Caki2 (cell line): Measurements from ENCODE around the gene LCN12. TPM values are rescaled to one million over a fixed set of nuclear protein-coding genes. Genes with fewer than 3 reads are reported as not detected.

Experiments
- DNase-seq: peaks from one replicate; pipeline ENCODE4 v3.0.0-alpha.2; 2015; ENCODE audit warnings: low read depth
- in situ Hi-C: cut with HindIII; loops from 2 replicates; pipeline ENCODE4 v1.10.0; 2016; ENCODE audit warnings: low sequenced_read_pairs, low pct_unique_long_range_greater_than_20kb, mixed read lengths
- total RNA-seq: library from RNA; depleted of rRNA; stranded (reverse); fragments of >200 nt; shearing (Covaris generic); gene quantifications from 2 replicates; pipeline ENCODE4 v1.2.3, GENCODE V29; 2014; ENCODE audit warnings: low replicate concordance

Gene LCN12
- total RNA-seq, 1 experiment from 2014 or later = not detected

DNA sequence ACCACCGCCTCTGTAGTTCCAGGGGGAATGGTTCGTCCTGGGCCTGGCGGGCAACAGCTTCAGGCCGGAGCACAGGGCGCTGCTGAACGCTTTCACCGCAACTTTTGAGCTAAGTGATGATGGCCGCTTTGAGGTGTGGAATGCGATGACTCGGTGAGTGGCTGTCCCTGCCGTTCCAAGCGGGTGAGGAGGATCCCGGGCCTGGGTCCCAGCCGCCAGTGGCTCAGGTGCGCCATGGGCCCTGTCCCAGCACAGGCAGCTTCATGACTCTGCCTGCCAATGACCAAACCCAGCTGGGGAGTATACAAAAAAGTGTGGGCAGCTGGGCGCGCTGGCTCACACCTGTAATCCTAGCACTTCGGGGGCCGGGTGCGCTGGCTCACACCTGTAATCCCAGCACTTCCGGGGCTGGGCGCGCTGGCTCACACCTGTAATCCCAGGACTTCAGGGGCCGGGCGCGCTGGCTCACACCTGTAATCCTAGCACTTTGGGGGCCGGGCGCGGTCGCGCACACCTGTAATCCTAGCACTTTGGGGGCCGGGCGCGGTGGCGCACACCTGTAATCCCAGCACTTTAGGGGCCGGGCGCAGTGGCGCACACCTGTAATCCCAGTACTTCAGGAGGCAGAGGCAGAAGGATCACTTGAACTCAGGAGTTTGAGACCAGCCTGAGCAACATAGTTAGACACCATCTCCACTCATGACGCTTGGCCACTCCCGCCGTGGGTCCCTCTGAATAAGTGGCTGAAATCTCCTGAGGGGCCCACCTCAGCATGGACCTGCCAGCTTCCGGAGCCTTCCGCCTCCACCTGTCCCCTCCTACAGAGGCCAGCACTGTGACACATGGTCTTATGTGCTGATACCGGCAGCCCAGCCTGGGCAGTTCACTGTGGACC, 1.1 kb downstream of the LCN12 start:
- no peak for DNase-seq
- in situ Hi-C loops = no loop called here

DNA sequence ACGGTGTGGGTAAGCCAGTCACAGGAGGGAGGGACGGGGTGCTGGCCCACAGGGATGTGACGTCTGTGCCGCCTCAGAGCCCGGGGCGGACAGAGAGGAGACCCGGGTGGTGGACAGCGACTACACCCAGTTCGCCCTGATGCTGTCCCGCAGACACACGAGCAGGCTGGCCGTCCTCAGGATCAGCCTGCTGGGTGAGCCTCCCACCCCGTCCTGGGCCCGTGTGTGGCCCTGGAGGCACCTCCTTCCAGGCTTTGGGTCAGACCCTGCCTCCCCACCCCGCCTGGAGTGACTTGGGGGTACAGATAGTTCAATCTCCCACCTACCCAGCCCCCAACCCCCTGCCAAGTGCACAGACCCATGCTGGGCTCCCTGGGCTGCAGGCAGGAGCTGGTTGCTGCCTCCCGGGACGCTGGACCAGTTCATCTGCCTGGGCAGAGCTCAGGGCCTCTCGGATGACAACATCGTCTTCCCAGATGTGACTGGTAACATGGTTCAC, 1.7 kb downstream of the LCN12 start:
- in situ Hi-C loops = no loop called here

DNA sequence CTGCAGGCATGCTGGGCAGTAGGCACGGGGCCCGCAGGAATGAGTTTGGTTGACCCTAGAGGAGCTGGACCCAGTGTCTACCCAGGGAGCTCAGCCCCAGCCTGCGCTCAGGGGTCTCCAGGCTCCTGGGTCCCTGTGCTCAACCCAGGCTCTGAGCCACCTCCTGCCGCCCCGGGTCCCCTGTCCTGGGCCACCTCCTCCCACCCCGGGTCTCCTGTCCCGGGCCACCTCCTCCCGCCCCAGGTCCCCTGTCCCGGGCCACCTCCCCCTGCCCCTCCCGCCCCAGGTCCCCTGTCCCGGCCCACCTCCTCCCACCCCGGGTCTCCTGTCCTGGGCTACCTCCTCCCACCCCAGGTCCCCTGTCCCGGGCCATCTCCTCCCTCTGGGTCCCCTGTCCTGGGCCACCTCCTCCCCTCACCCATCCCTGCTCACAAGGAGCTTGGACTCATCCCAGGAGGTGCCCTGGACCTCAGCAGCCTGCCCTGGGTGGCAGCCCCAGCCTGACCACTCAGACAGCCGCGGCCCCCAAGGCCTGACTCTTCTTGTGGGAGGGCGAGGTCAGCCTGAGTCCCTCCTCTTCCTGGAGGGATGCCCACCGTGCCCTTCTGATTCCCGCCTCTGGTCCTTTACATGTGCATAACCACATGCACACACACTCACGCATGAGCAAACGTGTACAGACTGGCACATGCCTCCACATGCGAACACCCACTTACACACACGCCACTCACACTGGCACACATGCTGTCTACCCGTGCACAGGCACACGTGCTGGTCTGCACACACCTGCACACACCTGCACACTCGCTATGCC, 2.4 kb downstream of the LCN12 start:
- in situ Hi-C loops = no loop called here
- no peak for DNase-seq

More for the DNA sequence above, 1.7 kb downstream of the LCN12 start:
- DNase-seq = no peak

DNA sequence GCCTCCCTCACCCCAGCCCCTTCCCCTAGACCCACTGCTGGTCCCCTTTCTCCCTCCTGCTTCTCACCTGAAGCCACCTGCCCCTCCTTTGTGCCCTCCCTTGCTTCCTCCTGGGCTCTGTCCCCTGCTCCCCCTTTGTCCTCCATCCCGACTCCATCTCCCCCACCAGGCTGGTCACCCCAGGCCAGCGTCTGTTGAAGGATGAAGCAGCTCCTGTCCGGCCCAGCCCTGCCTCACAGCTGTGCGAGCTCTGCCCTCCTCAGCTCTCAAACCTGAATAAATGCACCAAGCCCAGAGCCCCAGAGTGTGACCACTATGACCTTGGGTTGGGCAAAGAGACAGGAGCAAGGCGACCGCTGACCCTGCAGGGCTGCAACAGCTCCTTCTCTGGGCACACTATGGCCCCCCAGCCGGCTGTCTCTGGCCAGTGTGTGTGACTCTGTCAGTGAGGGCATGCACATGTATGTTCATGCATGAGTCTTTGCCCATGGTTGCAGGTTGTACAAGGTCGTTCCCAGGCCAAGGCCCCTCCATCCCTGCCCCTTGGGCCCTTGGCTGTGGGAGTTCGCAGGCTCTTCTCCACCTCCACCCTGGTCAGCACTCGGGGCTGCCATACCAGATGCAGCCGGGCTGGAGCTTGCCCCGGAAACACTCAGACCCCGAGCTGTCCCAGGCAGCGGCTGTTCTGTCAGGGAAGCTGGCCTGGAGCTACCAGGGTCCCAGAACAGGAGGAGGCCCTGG, 3.3 kb downstream of the LCN12 start:
- in situ Hi-C loops = no loop called here
- no peak for DNase-seq

DNA sequence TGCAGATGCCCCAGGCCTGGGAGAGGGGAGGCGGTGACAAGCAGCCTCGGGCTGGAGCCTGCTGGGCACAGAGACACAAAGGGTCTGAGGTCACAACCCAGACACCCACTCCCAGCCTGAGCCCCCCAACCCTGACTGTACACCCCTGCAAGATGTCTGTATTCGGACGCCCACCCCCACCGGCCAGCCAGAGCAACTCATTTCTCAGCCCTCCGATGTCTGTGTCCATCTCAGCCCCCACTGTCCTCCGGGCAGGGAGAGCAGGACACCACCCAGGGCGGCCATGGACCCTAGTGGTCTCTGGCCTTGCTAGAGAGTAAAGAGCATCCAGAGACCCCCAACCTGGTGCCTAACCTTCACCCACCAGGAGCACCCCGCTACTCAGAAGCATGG, 3.9 kb downstream of the LCN12 start:
- DNase-seq = no peak
- in situ Hi-C loops = no loop called here

DNA sequence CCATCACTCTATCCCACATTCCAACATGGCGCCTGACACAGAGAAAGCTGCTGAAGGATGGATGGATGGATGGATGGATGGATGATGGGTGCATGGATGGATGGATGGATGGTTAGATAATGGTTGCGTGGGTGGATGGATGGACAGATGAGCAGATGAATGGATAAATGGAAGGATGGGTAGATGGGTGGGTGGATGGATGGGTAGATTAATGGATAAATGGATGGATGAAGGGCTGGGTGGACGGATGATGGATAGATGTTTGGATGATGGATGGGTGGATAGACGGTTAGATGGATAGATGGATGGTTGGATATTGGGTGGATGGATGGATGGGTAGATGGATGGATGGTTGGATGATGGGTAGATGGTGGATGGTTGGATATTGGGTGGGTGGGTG, 4.5 kb downstream of the LCN12 start:
- in situ Hi-C loops = no loop called here
- no peak for DNase-seq

DNA sequence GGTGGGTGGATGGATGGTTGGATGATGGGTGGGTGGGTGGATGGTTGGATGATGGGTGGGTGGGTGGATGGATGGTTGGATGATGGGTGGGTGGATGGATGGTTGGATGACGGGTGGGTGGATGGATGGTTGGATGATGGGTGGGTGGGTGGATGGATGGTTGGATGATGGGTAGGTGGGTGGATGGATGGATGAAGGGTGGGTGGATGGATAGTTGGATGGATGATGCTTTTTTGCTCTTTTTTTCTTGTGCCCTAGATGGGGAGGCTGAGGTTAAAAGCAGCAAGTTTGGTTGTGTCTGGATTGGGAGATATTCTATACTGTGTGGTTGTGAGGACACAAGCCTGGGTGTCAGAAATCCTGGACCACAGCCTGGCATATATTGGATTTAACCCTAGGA, 5.4 kb downstream of the LCN12 start:
- in situ Hi-C loops = no loop called here
- no peak for DNase-seq

DNA sequence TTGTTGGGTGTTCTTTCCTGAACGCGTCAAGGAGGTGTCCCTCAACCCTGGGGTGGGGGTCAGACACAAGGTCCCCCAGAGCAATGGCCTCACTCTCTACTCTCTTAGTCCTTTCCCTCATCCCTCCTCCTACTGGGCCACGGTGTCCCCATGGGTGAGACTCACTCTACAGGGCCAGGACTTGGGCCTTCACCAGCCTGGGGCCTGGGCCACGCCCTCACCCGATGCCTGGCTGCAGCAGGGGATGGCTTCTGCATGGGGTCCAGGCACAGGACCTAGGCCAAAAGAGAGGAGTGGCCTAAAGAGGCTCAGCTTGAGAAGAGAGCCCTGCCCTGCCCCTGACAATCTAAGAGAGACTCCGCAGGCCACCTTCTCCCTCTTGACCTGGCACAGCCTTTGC, 5.8 kb downstream of the LCN12 start:
- in situ Hi-C loops = no loop called here

DNA sequence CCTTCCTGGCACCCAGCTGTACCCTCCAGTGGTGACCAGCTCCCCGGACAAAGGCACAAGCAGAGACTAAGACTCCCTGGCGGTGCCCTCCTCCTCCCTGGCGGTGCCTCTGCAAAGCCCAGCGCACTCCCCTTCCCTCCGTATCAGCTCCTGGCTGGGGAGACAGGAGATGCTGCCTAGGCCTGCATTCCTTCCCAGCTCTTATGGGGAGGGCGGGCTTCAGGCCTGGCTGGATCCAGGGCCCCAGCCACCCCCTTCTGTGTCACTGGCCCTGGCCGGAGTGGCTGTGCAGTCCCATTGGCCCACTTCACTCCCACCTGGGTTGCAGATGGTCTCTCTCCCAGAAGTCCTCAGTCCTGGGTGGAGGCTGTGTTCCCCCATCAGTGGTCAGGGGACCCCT, 6.4 kb downstream of the LCN12 start:
- in situ Hi-C loops = no loop called here
- DNase-seq = no peak

More for the DNA sequence above, 5.8 kb downstream of the LCN12 start:
- no peak for DNase-seq

DNA sequence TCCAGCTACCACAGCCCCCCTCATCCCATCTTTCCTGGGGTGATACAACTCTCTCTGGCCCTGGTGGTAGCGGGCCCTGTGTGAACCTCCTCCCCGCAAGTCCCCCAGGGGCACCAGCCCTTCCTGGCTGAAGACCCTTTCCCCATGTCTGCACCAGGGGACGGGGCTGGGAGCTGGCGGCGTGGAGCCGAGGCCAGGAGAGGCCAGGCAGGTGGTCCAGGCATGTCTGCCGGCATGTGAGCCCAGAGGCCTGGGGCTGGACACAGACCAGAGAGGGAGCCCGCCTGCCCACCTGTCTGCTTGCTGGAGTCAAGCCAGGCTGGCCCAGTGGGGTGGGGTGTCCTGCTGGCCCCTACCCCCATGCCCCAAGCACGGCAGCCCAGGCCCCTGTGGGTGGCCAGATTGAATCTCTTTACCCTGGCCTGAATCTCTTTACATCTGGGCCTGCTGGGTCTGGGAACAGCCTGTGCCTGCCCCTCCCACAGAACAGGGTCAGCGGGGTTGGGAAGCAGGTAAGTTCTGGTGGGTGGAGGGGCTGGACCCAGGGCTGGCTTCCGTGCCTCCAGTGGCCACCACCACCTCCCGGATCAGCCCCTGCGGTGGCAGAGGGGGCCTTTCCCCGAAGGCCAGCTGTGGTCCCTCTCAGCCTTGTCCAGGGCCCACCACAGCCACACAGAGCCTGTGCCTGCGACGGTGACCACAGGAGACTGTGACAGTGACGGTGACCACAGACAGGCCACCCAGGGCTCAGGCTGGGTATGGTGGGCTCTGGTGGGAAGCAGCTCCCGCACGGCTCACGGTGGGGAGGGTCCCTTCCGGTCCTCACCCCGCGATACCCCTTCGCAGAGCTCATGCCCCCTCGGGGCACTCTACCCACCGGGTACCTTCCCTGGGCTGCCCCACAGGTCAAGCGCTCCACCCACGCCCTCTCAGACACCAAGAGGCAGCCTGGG, 7.1 kb downstream of the LCN12 start:
- in situ Hi-C loops = no loop called here
- no peak for DNase-seq

DNA sequence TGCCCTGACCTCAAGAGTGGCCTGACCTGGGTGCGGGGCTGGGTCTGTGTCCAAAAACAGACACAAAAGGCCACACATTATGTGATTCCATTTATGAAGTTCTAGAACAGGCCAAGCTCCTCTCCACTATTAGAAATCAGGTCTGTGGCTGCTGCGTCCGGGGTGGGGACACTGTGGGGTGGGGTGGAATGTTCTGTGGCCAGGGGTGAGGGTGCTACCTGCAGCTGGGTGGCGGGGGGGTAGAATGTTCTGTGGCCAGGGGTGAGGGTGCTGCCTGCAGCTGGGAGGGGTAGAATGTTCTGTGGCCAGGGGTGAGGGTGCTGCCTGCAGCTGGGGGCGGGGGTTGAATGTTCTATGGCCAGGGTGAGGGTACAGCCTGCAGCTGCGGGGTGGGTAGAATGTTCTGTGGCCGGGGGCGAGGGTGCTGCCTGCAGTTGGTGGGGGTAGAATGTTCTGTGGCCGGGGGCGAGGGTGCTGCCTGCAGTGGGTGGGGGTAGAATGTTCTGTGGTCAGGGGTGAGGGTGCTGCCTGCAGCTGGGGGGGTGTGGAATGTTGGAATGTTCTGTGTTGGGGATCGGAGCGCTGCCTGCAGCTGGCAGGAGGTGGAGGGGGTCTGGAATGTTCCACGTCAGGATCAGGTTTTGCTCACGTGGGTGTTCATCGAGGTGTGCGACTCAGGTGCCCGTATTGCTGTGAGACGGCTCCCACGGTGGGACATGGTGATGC, 8.3 kb downstream of the LCN12 start:
- no peak for DNase-seq
- in situ Hi-C loops = no loop called here

DNA sequence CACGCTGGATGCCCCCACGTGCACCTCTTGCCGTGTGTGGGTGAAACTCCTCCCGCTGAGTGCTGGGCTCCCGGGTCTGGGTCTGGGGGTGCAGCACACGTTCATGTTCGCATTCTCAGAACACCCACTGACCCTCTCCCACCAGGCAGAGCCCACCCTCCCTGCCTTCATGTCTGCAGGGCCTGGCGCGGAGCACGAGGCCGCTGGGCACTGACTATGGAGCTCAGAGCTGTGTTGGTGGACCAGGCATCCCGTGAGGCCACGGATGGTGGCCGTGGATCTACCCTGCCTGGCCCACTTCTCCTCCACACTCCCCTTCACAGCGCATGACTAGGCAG, 8.8 kb downstream of the LCN12 start:
- DNase-seq = no peak
- in situ Hi-C loops = no loop called here

DNA sequence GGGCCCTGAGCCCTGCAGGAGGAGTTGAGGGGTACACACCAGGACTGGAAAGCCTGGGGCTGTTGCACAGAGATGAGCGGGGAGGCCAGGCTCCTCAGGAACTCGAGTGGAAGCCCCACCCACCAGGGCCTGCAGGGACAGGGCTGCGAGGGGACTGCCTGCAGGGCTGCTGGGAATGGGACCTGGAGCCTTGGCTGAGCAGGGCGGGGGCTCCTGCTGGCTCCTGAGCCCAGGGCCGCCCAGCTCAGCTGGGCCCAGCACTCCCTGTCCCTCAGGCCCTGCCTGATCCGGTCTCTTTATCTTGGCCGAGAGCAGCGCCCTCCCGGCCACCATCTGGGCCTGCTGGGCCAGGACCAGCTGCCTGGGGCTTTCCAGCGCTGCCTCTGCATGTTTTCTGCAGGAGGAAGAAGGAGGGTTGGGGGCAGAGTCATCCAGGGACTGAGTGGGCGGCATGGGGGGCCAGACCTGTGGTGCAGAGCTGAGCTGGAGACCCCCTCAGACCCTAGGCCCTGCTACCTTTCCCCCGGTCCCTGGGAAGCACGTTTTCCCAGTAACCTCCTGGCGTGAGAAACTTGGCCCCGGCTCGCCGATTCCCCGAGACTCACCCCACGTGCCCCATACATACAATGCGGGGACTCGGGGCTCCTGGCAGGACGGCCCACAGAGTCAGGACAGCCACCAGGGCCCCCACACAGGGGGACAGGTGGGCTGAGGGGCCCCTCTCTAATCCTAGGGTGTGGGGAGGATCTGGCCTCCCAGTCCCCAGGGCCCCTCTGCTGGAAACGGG, 9.4 kb downstream of the LCN12 start:
- in situ Hi-C loops = no loop called here
- DNase-seq = no peak

DNA sequence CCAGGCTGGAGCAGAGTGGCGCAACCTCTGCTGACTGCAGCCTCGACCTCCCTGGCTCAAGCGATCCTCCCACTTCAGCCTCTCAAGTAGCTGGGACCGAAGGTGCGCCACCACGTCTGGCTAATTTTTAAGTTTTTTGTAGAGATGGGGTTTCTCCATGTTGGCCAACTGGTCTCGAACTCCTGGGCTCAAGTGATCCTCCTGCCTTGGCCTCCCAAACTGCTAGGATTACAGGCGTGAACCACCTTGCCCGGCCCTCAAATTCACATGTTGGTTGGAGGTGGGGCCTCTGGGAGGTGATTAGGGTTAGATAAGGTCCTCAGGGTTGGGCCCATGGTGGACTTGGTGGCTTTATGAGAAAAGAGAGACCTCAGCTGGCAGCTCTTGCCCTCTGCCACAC, 10.1 kb downstream of the LCN12 start:
- in situ Hi-C loops = no loop called here
- no peak for DNase-seq

DNA sequence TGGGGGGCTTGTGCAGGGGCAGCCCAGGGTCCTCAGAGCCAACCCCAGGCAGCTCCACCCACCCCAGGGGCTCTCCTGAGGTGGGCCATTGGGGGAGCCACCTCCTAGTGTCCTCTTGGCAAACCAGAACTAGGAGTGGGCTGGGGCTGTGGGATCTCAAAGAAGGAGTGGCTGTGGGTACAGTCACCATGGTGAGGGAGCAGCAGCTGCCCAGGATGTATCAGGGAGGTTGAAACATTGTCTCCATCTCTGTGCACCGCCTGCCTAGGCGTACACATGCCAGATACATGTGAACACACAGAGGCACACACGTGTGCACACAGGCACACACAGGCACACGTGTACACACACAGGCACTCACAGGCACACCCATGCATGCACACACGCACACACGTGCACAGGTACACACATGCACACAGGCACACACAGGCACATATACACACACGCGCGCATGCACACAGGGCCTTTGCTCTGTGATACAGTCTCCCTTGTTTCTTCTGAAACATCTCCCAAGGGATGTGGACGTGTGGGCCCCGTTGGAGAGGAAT, 10.7 kb downstream of the LCN12 start:
- in situ Hi-C loops = no loop called here
- no peak for DNase-seq

DNA sequence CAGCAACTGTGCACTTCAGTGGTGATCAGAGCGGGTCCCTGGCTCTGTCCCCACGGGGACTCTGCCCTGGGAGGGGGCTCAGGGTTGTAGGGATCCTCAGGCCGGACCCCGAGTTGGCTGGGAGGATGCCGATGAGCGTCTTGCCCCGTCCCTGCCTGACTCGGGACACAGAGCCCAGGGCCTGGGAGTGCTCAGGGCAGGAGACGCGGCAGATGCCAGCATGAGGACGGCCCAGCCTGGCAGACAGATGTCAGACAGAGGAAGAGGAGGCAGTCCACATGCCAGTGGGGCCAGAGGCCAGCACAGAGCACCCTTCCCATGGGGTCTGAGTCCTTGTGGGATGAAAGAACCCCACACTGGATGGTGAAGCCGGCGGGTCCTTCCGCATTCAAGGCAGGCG, 11.3 kb downstream of the LCN12 start:
- DNase-seq = no peak
- in situ Hi-C loops = no loop called here
